MM.1S (cell line): ENCODE data around the gene AHRR.
"Not testable (repeated sequence)": the region's sequence is repeated elsewhere in the genome, so short reads cannot be mapped to it uniquely, and the experiment has no call there.

Experiments used
- DNase-seq: peaks from one replicate; pipeline ENCODE4 v3.0.0-alpha.2; 2015
- H2AFZ ChIP-seq: fragments of 300-600 bp; sonication (generic); 2 replicates; pipeline ENCODE4 v1.6.0; 2016; ENCODE audit warnings: antibody characterized with exemption, low read length
- H3F3A ChIP-seq: fragments of 300-600 bp; sonication (generic); 2 replicates; pipeline ENCODE4 v1.6.1; 2016; ENCODE audit warnings: mild to moderate bottlenecking, antibody characterized with exemption, low read length, moderate library complexity, mixed read lengths; ENCODE audit not compliant: insufficient read depth
- H3K27ac ChIP-seq: fragments of 300-600 bp; sonication (generic); 2 replicates; pipeline ENCODE4 v1.5.1; 2016; ENCODE audit warnings: mild to moderate bottlenecking, low read length
- H3K27me3 ChIP-seq: fragments of 300-600 bp; sonication (generic); replicated peaks from 2 replicates; pipeline ENCODE4 v1.6.0; 2016; ENCODE audit warnings: low read length; ENCODE audit not compliant: insufficient read depth
- H3K36me3 ChIP-seq: fragments of 300-600 bp; sonication (generic); replicated peaks from 2 replicates; pipeline ENCODE4 v1.6.1; 2016; ENCODE audit warnings: mild to moderate bottlenecking, low read length, mixed read lengths; ENCODE audit not compliant: insufficient read depth
- H3K4me1 ChIP-seq: fragments of 300-600 bp; sonication (generic); 2 replicates; pipeline ENCODE4 v1.6.1; 2016; ENCODE audit warnings: low read length, mixed read lengths
- H3K4me2 ChIP-seq: fragments of 300-600 bp; sonication (generic); 2 replicates; pipeline ENCODE4 v1.6.0; 2016; ENCODE audit warnings: low read depth, low read length
- H3K4me3 ChIP-seq: fragments of 300-600 bp; sonication (generic); 2 replicates; pipeline ENCODE4 v1.5.1; 2016; ENCODE audit warnings: low read length, mixed read lengths
- H3K79me2 ChIP-seq: fragments of 300-600 bp; sonication (generic); 2 replicates; pipeline ENCODE4 v1.6.1; 2016; ENCODE audit warnings: mixed run types, low read length, mixed read lengths
- H3K9ac ChIP-seq: fragments of 300-600 bp; sonication (generic); 2 replicates; pipeline ENCODE4 v1.6.1; 2016; ENCODE audit warnings: low read length, mixed read lengths
- H3K9me2 ChIP-seq: fragments of 300-600 bp; sonication (generic); replicated peaks from 2 replicates; pipeline ENCODE4 v1.6.1; 2016; ENCODE audit warnings: mild to moderate bottlenecking, low read length, mixed read lengths; ENCODE audit not compliant: insufficient read depth
- H3K9me3 ChIP-seq: fragments of 300-600 bp; sonication (generic); replicated peaks from 2 replicates; pipeline ENCODE4 v1.6.1; 2016; ENCODE audit warnings: mild to moderate bottlenecking, low read length, mixed read lengths; ENCODE audit not compliant: insufficient read depth
- H4K20me1 ChIP-seq: fragments of 300-600 bp; sonication (generic); 2 replicates; pipeline ENCODE4 v1.6.1; 2016; ENCODE audit warnings: mild to moderate bottlenecking, low read length, moderate library complexity, mixed read lengths; ENCODE audit not compliant: insufficient read depth
- CTCF ChIP-seq: fragments of 300-600 bp; sonication (generic); IDR thresholded peaks from 2 replicates; pipeline ENCODE4 v1.5.1; 2016; ENCODE audit warnings: antibody characterized with exemption, low read length, mixed read lengths
- EZH2 ChIP-seq: fragments of 300-600 bp; sonication (generic); optimal IDR thresholded peaks from 2 replicates; pipeline ENCODE3; 2017; ENCODE audit warnings: low read depth, mild to moderate bottlenecking, antibody characterized with exemption, low read length, mixed read lengths
- EZH2phosphoT487 ChIP-seq: fragments of 300-600 bp; sonication (generic); IDR thresholded peaks from 2 replicates; pipeline ENCODE4 v1.6.1; 2018; ENCODE audit warnings: antibody characterized with exemption, low read length

The AHRR gene

GRCh38 chr5:407801-408268, 86.3 kb downstream of the AHRR start:
- Histone ChIP-seq H3K4me1 (no peaks in the 10 kb centered on the region), H3K9me2 (no peaks in the 10 kb centered on the region), H3K4me2 (no peak overlapping the region), H3K79me2 (no peaks in the 10 kb centered on the region), H3F3A (no peaks in the 10 kb centered on the region), H3K36me3 (no peaks in the 10 kb centered on the region), H3K9ac (no peak overlapping the region), H3K27ac (no peak overlapping the region), H4K20me1 (no peaks in the 10 kb centered on the region), H2AFZ (no peak overlapping the region), H3K4me3 (no peak overlapping the region), H3K9me3 (no peaks in the 10 kb centered on the region), H3K27me3 (peaks cover 50% of the 10 kb centered on the region)
- no peak for DNase-seq
- TF ChIP-seq EZH2phosphoT487 (no peak), CTCF (no peak), EZH2 (no peak)

DNA sequence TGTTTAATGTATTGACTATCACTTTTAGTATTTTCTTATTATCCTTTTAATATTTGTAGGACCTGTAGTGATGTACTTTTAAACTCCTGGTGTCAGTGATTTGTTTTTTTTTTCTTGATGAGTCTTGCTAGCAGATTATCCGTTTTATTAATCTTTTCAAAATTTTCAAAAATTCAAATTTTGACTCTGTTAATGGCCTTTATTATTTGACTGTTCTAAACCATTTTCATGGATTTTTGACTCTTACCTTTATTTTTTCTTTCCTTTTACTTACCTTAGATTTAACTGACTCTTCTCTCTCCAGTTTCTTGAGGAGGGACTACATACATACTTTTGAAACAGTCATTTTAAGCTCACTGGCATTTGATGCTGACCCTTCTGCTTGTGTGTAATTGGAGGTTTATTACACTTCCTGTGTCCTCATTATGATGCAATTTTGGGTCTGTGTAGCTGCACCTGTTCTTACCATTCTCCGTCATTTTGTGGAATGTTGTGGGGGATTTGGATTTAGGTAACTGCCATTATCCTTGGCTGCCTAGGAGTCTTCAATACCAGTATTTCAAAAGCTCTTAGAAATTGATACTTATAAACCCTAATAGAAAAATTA, 89.5 kb downstream of the AHRR start:
- TF ChIP-seq EZH2 (no peak), EZH2phosphoT487 (no peak), CTCF (no peak)
- Histone ChIP-seq H4K20me1 (no peaks in the 10 kb centered on the region), H3K4me1 (no peaks in the 10 kb centered on the region), H3K27me3 (peaks cover 18% of the 10 kb centered on the region), H2AFZ (no peak overlapping the region), H3K9me3 (no peaks in the 10 kb centered on the region), H3K4me3 (no peak overlapping the region), H3K27ac (no peak overlapping the region), H3K36me3 (no peaks in the 10 kb centered on the region), H3F3A (no peaks in the 10 kb centered on the region), H3K4me2 (no peak overlapping the region), H3K9me2 (no peaks in the 10 kb centered on the region), H3K9ac (no peak overlapping the region), H3K79me2 (no peaks in the 10 kb centered on the region)
- no peak for DNase-seq

- no peaks in the 10 kb centered on the region for H3K9me2 ChIP-seq
- TF ChIP-seq EZH2phosphoT487 (no peak), EZH2 (no peak), CTCF (no peak)
- no peaks in the 10 kb centered on the region for H4K20me1 ChIP-seq
- H3K9me3 ChIP-seq: no peaks in the 10 kb centered on the region
- no peak overlapping the region for H3K9ac ChIP-seq
- no peak overlapping the region for H3K4me2 ChIP-seq
- peaks cover 11% of the 10 kb centered on the region for H3K27me3 ChIP-seq
- H3K27ac ChIP-seq: no peak overlapping the region
- H3K36me3 ChIP-seq: no peaks in the 10 kb centered on the region
- H3F3A ChIP-seq: no peaks in the 10 kb centered on the region
- DNase-seq: no peak
- no peak overlapping the region for H3K4me3 ChIP-seq
- no peak overlapping the region for H2AFZ ChIP-seq
- H3K4me1 ChIP-seq: no peaks in the 10 kb centered on the region
- H3K79me2 ChIP-seq: no peaks in the 10 kb centered on the region
Observed at GRCh38 chr5:411728-412127, 90.2 kb downstream of the AHRR start.

GRCh38 chr5:414991-415927, 93.7 kb downstream of the AHRR start:
- H3K79me2 ChIP-seq, H3K9me2 ChIP-seq, H3K9me3 ChIP-seq, H3K4me3 ChIP-seq, H2AFZ ChIP-seq, DNase-seq, H3F3A ChIP-seq, H3K27ac ChIP-seq, H3K36me3 ChIP-seq, H3K27me3 ChIP-seq, H3K9ac ChIP-seq, H3K4me1 ChIP-seq, H3K4me2 ChIP-seq, H4K20me1 ChIP-seq: not testable (repeated sequence)
